PFSK-1 (cell line): ENCODE results near the gene ARHGAP28.

Source experiments
- FOXP2 ChIP-seq: optimal IDR thresholded peaks from 2 replicates; pipeline ENCODE3; 2011; ENCODE audit warnings: borderline replicate concordance, control low read depth, inconsistent platforms; ENCODE audit not compliant: insufficient read depth; ENCODE audit errors: extremely low read length, extremely low read depth
- POLR2AphosphoS5 ChIP-seq: IDR thresholded peaks from 2 replicates; pipeline ENCODE4 v1.6.1; 2012; ENCODE audit warnings: low read depth, mild to moderate bottlenecking, control low read depth, low read length, moderate library complexity
- REST ChIP-seq, 2 experiments: IDR thresholded peaks; 2 replicates each; pipeline versions ENCODE4 v1.6.1 to v1.8.0; 2011 to 2012; ENCODE audit warnings: low read depth in 2 of 2, low read length in 2 of 2, control low read depth in 1 of 2, inconsistent platforms in 1 of 2, mild to moderate bottlenecking in 1 of 2, moderate library complexity in 1 of 2; ENCODE audit not compliant: insufficient read depth in 1 of 2
- SIN3A ChIP-seq: IDR thresholded peaks from 2 replicates; pipeline ENCODE4 v1.6.1; 2012; ENCODE audit warnings: mild to moderate bottlenecking, low read length, moderate library complexity, borderline replicate concordance; ENCODE audit not compliant: insufficient read depth
- TAF1 ChIP-seq: IDR thresholded peaks from 2 replicates; pipeline ENCODE4 v1.6.1; 2012; ENCODE audit warnings: low read length, control low read depth, borderline replicate concordance; ENCODE audit not compliant: insufficient read depth

The ARHGAP28 gene

GRCh38 chr18:6873040-6873751 is 143.7 kb downstream of the ARHGAP28 start:
- no peak for TF ChIP-seq TAF1
- TF ChIP-seq SIN3A, result no peak
- TF ChIP-seq REST (IDR thresholded peaks at IDR 0.05; ENCODE audit: insufficient read depth in 1 of 2, low read depth in 2 of 2, low read length in 2 of 2), result no peak
- TF ChIP-seq FOXP2, result no peak
- TF ChIP-seq POLR2AphosphoS5, result no peak

GRCh38 chr18:6874315-6874714 is 144.8 kb downstream of the ARHGAP28 start:
- TF ChIP-seq REST (IDR thresholded peaks at IDR 0.05; ENCODE audit: insufficient read depth in 1 of 2, low read depth in 2 of 2, low read length in 2 of 2), result no peak
- no peak for TF ChIP-seq POLR2AphosphoS5
- no peak for TF ChIP-seq FOXP2
- TF ChIP-seq TAF1, result no peak
- TF ChIP-seq SIN3A, result no peak

- TF ChIP-seq FOXP2 (no peak), REST (IDR thresholded peaks at IDR 0.05; ENCODE audit: insufficient read depth in 1 of 2, low read depth in 2 of 2, low read length in 2 of 2) (no peak), POLR2AphosphoS5 (no peak), TAF1 (no peak), SIN3A (no peak)
Observed at GRCh38 chr18:6875749-6876148, 146.2 kb downstream of the ARHGAP28 start.

GRCh38 chr18:6876641-6877041 is 147.1 kb downstream of the ARHGAP28 start:
- TF ChIP-seq TAF1, result no peak

GRCh38 chr18:6877288-6877687 is 147.8 kb downstream of the ARHGAP28 start:
- TF ChIP-seq TAF1, result no peak
- TF ChIP-seq POLR2AphosphoS5, result no peak
- TF ChIP-seq FOXP2, result no peak
- no peak for TF ChIP-seq REST (IDR thresholded peaks at IDR 0.05; ENCODE audit: insufficient read depth in 1 of 2, low read depth in 2 of 2, low read length in 2 of 2)
- TF ChIP-seq SIN3A, result no peak
